GM20000 (cell line): Measurements from ENCODE around the gene IL17B.

Experiments
- DNase-seq: peaks from one replicate; pipeline ENCODE4 v3.0.0; 2012; ENCODE audit warnings: low spot score
- CTCF ChIP-seq: IDR thresholded peaks from 2 replicates; pipeline ENCODE4 v1.5.1; 2012; ENCODE audit warnings: mild to moderate bottlenecking, control low read depth; ENCODE audit errors: extremely low read depth, missing control alignments

The IL17B gene

GRCh38 chr5:149409268-149409948, 30.3 kb upstream of the IL17B start:
- TF ChIP-seq CTCF, result no peak
- no peak for DNase-seq

GRCh38 chr5:149408252-149409099, 29.4 kb upstream of the IL17B start:
- TF ChIP-seq CTCF, result no peak
- no peak for DNase-seq

GRCh38 chr5:149407323-149408251, 28.5 kb upstream of the IL17B start:
- no peak for DNase-seq
- no peak for TF ChIP-seq CTCF

GRCh38 chr5:149406979-149407306, 27.9 kb upstream of the IL17B start:
- TF ChIP-seq CTCF, result no peak
- DNase-seq, result no peak

GRCh38 chr5:149406203-149406978, 27.3 kb upstream of the IL17B start:
- no peak for DNase-seq

More at GRCh38 chr5:149406203-149406978, 27.3 kb upstream of the IL17B start:
- TF ChIP-seq CTCF, result no peak
